Esophagus mucosa (tissue), 1 donor: ENCODE data around the gene TRIM62. TPM values are rescaled to one million over a fixed set of nuclear protein-coding genes. Genes with fewer than 3 reads are reported as not detected.
"Not testable (repeated sequence)": the region's sequence is repeated elsewhere in the genome, so short reads cannot be mapped to it uniquely, and the experiment has no call there.

ENCODE experiments used
- ATAC-seq: fragments of 200-7000 bp; cut with Tn5 transposase; one replicate; pipeline ENCODE4 v1.9.1; 2020
- total RNA-seq: library from RNA; stranded (reverse); gene quantifications from one replicate; pipeline ENCODE4 v1.2.4, GENCODE V29; 2023
- donor health status: DM: yes; HTN: yes; CAD: no.

Gene TRIM62
- total RNA-seq, 1 donor from 2014 or later: 3.9 TPM

- no peak for ATAC-seq
Measured at GRCh38 chr1:33158366-33158765, 23.5 kb downstream of the TRIM62 start.

GRCh38 chr1:33157131-33157530, 24.7 kb downstream of the TRIM62 start:
- ATAC-seq: no peak

- ATAC-seq: no peak
Measured at GRCh38 chr1:33155877-33156538, 25.8 kb downstream of the TRIM62 start.

- ATAC-seq: no peak
Measured at GRCh38 chr1:33153650-33154049, 28.2 kb downstream of the TRIM62 start.

- ATAC-seq: no peak
Measured at GRCh38 chr1:33152685-33153432, 29.0 kb downstream of the TRIM62 start.

- ATAC-seq: peak; percentile 54
Measured at GRCh38 chr1:33151116-33151515, 30.7 kb downstream of the TRIM62 start.

GRCh38 chr1:33150522-33150921, 31.3 kb downstream of the TRIM62 start:
- ATAC-seq: no peak

- peak; percentile 81 for ATAC-seq
Measured at GRCh38 chr1:33149453-33150190, 32.2 kb downstream of the TRIM62 start.

GRCh38 chr1:33148615-33149014, 33.2 kb downstream of the TRIM62 start:
- no peak for ATAC-seq

GRCh38 chr1:33147997-33148314, 33.9 kb downstream of the TRIM62 start:
- ATAC-seq: no peak

- no peak for ATAC-seq
Measured at GRCh38 chr1:33147275-33147996, 34.4 kb downstream of the TRIM62 start.

- ATAC-seq: no peak
Measured at GRCh38 chr1:33146003-33146402, 35.8 kb downstream of the TRIM62 start.

GRCh38 chr1:33143698-33144097, 38.1 kb downstream of the TRIM62 start:
- ATAC-seq: no peak

GRCh38 chr1:33143176-33143575, 38.7 kb downstream of the TRIM62 start:
- ATAC-seq: no peak

- ATAC-seq: no peak
Measured at GRCh38 chr1:33142483-33143064, 39.3 kb downstream of the TRIM62 start.

- ATAC-seq: no peak
Measured at GRCh38 chr1:33141781-33142180, 40.1 kb downstream of the TRIM62 start.

GRCh38 chr1:33141216-33141615, 40.6 kb downstream of the TRIM62 start:
- no peak for ATAC-seq

GRCh38 chr1:33140153-33141149, 41.4 kb downstream of the TRIM62 start:
- ATAC-seq: peak; percentile 66

GRCh38 chr1:33137800-33138199, 44.0 kb downstream of the TRIM62 start:
- ATAC-seq: no peak

GRCh38 chr1:33136041-33136440, 45.8 kb downstream of the TRIM62 start:
- ATAC-seq: not testable (repeated sequence)

- no peak for ATAC-seq
Measured at GRCh38 chr1:33133478-33134105, 48.3 kb downstream of the TRIM62 start.
